Activated CD8-positive, alpha-beta T cell treated with anti-CD3 and anti-CD28 coated beads, Interleukin-2, amount 10 ng/mL, durations not matched to agents 7 days and 5 days (primary cell): ENCODE measurements around the gene ELP5. TPM values are rescaled to one million over a fixed set of nuclear protein-coding genes. Genes with fewer than 3 reads are reported as not detected.

Experiments
- ATAC-seq: fragments of 150-1000 bp; cut with Tn5 transposase; one replicate; pipeline ENCODE4 v1.10.0; 2021; ENCODE audit warnings: moderate library complexity
- CTCF ChIA-PET: fragments of 350-600 bp; sonication (Branson Sonifier 250); formaldehyde crosslinking; loops from one replicate; lab custom pipeline; 2021; ENCODE audit warnings: antibody characterized with exemption; lab: Charles Lee
- POLR2A ChIA-PET: fragments of 350-600 bp; sonication (Branson Sonifier 250); formaldehyde crosslinking; loops from one replicate; lab custom pipeline; 2021; ENCODE audit warnings: antibody characterized with exemption; lab: Charles Lee
- DNase-seq: peaks from one replicate; pipeline ENCODE4 v3.0.0-alpha.2; 2020
- H3K27ac Mint-ChIP-seq: one replicate; pipeline ENCODE4 v1.8.0; 2021; ENCODE audit warnings: mild to moderate bottlenecking, mixed read lengths
- H3K27me3 Mint-ChIP-seq: one replicate; pipeline ENCODE4 v1.8.0; 2021; ENCODE audit warnings: low read depth, mixed read lengths
- H3K36me3 Mint-ChIP-seq: one replicate; pipeline ENCODE4 v1.8.0; 2021; ENCODE audit warnings: low read depth, mixed read lengths
- H3K4me1 Mint-ChIP-seq: one replicate; pipeline ENCODE4 v1.8.0; 2021; ENCODE audit warnings: low read depth, mixed read lengths
- H3K4me3 Mint-ChIP-seq: one replicate; pipeline ENCODE4 v1.8.0; 2021; ENCODE audit warnings: mild to moderate bottlenecking, mixed read lengths
- H3K9me3 Mint-ChIP-seq: one replicate; pipeline ENCODE4 v1.8.0; 2022; ENCODE audit warnings: mixed read lengths; ENCODE audit not compliant: insufficient read depth
- total RNA-seq, 2 experiments: library from RNA; stranded (reverse); gene quantifications; one replicate each; pipeline ENCODE4 v1.2.3, GENCODE V29; 2021

ELP5 gene
- total RNA-seq, 2 experiments from 2014 or later, result 63.5 to 66.1 TPM

DNA sequence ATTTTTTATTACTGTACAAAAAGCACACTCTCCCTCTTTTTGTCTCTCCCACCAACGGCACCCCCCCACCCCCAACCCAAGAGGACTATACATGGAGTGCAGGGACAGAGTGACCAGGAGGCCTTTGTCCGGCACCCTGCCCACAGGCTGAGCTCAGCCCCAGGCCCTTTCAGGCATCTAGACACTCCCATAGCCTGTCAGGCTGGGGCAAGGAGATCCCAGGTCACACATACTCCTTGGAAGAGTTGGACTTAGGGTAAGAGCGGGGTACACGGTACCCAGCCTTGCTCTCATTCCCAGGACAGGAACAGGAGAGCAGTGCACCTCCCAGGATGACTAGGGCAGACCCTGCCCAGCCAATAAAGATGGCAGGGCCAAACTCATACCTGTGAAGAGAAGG lies 8.1 kb downstream of the ELP5 start:
- ATAC-seq (no peak), DNase-seq (no peak)
- CTCF ChIA-PET, result interaction anchor here (1.3 kb wide), 1 partner anchor 37 kb away, joined by 4 read pairs; no protein-coding TSS in a partner anchor
- Mint-ChIP-seq H3K36me3 (peaks cover 20% of the 10 kb centered on the region), H3K4me1 (peaks cover 33% of the 10 kb centered on the region), H3K27ac (no peak overlapping the region), H3K9me3 (no peaks in the 10 kb centered on the region), H3K4me3 (no peak overlapping the region), H3K27me3 (peaks cover 24% of the 10 kb centered on the region)
- POLR2A ChIA-PET, result interaction anchor here (0.7 kb wide), 2 partner anchors 17 to 265 kb away, joined by 3 read pairs; no protein-coding TSS in a partner anchor

- no peaks in the 10 kb centered on the region for H3K9me3 Mint-ChIP-seq
- ChIA-PET CTCF (interaction anchor here (0.6 to 1.3 kb wide), 2 partner anchors 36 to 354 kb away, joined by 3 to 4 read pairs; no protein-coding TSS in a partner anchor), POLR2A (interaction anchor here (0.7 to 1.0 kb wide), 3 partner anchors 17 to 265 kb away, joined by 3 read pairs; partner anchors contain the start of genes ACADVL and DLG4)
- peaks cover 33% of the 10 kb centered on the region for H3K4me1 Mint-ChIP-seq
- peak overlapping the region; percentile 52 for H3K4me3 Mint-ChIP-seq
- H3K27me3 Mint-ChIP-seq, result peaks cover 24% of the 10 kb centered on the region
- peak; percentile 47 for DNase-seq
- peaks cover 20% of the 10 kb centered on the region for H3K36me3 Mint-ChIP-seq
- ATAC-seq, result peak; percentile 62
- H3K27ac Mint-ChIP-seq, result no peak overlapping the region
Measured at GRCh38 chr17:7260651-7261378, 8.8 kb downstream of the ELP5 start.

DNA sequence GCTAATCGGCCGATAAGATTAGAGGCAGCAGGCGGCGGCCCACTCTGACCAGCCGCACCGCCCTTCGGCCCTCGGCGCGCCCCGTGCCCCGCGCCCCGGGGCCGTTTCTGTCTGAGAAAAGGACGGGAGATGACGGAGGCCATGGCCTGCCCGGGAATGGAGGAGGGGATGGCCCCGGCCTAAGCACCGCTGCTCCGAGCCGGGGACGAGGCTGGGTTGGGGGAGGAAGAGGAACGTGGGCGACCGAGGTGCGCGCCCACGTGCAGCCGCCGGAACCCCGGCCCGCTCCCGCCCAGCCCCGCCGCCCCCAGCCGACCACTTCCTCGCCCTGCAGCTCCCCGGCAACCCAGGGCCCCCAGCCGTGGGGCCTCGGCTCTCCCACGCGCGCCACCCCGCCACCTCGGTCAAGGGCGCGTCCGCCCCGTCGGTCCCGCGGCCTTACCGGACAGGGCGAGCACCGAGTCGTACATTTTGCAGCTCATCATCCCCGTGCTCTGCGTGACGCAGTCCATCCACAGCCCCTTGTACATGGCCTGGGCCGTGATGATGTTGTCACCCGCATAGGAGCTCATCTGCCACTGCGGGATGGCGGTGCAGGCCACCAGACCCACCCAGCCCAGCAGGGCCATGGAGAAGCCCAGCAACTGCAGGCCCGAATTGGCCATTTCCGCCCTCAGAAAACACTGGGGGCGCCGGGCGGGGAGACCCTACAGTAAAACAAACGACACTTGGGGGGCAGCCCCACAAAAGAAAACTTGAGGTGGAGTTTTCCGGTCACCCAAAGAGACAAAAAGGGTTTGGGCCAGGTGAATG lies 9.6 kb downstream of the ELP5 start:
- POLR2A ChIA-PET, result interaction anchor here (1.0 kb wide), 1 partner anchor 41 kb away, joined by 3 read pairs; the partner anchor contains the start of genes ACADVL and DLG4
- no peaks in the 10 kb centered on the region for H3K9me3 Mint-ChIP-seq
- H3K4me3 Mint-ChIP-seq, result peak overlapping the region; percentile 63
- DNase-seq, result peak; percentile 31
- CTCF ChIA-PET, result interaction anchor here (0.6 kb wide), 1 partner anchor 354 kb away, joined by 3 read pairs; no protein-coding TSS in a partner anchor
- peaks cover 29% of the 10 kb centered on the region for H3K4me1 Mint-ChIP-seq
- ATAC-seq, result peak; percentile 42
- peaks cover 16% of the 10 kb centered on the region for H3K36me3 Mint-ChIP-seq
- peak overlapping the region; percentile 61 for H3K27ac Mint-ChIP-seq
- H3K27me3 Mint-ChIP-seq, result peaks cover 24% of the 10 kb centered on the region

DNA sequence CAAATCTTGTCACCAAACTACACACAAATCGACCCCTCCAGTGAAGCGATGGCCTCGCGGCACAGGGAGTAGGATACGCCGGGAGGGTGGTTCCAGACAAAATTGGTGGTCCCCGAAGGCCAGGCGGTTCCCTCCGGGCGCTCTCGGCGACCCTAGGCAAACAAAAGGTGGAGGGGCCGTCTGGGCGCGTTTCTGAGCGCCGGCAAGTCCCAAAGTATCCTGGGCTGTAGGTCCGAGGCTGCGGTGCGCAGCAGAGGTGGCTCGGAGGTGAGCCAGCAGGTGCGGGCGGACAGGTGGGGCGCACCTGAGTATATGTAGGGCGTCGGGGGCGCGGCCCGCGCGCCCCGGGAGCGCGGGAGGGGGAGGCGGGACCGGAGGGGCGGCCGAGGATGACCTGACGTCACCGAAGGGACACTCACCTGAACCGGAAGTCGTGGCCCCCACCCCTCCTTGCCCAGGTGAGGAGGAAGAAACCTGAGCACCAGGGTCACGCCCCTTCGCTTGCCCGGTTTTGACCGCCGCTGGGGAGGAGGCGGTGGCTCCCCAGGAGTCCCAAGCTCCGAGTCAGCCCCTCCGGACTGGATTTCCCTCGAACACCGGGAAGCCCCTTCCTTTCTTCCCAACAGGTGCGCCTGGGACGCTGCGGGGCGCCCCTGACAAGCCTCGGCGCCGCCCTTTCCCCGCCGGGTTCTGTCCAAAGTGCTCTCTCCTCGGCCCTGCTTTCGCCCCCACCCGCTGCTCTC lies 10.3 kb downstream of the ELP5 start, which contains the start of gene CLDN7:
Gene CLDN7, minus strand, starts transcription at position 287 of the 743 bp plus-strand sequence. CDS start 435 bp downstream, outside the sequence.
- Mint-ChIP-seq H3K9me3 (no peaks in the 10 kb centered on the region), H3K27me3 (peaks cover 27% of the 10 kb centered on the region), H3K27ac (peak within 1 kb of the TSS; percentile 77), H3K4me3 (peak within 1 kb of the TSS; percentile 63), H3K36me3 (peaks cover 12% of the 10 kb centered on the region), H3K4me1 (peaks cover 26% of the 10 kb centered on the region)
- no peak for DNase-seq
- POLR2A ChIA-PET, result interaction anchor here (1.0 kb wide), 1 partner anchor 42 kb away, joined by 3 read pairs; the partner anchor contains the start of genes ACADVL and DLG4
- ATAC-seq, result no peak
- CTCF ChIA-PET, result no interaction called here

- Mint-ChIP-seq H3K9me3 (no peaks in the 10 kb centered on the region), H3K27me3 (peaks cover 27% of the 10 kb centered on the region), H3K27ac (peak overlapping the region; percentile 77), H3K36me3 (peaks cover 12% of the 10 kb centered on the region), H3K4me1 (peaks cover 26% of the 10 kb centered on the region), H3K4me3 (peak overlapping the region; percentile 54)
- POLR2A ChIA-PET, result interaction anchor here (0.6 kb wide), 2 partner anchors 50 to 221 kb away, joined by 3 to 5 read pairs; no protein-coding TSS in a partner anchor
- peak; percentile 16 for ATAC-seq
- peak; percentile 46 for DNase-seq
- CTCF ChIA-PET, result interaction anchor here (1.6 kb wide), 1 partner anchor 34 kb away, joined by 4 read pairs; no protein-coding TSS in a partner anchor
Measured at GRCh38 chr17:7262935-7263800, 11.2 kb downstream of the ELP5 start.

- Mint-ChIP-seq H3K9me3 (no peaks in the 10 kb centered on the region), H3K36me3 (peaks cover 8% of the 10 kb centered on the region)
Measured at GRCh38 chr17:7263801-7264078, 11.7 kb downstream of the ELP5 start.

GRCh38 chr17:7266784-7267183 lies 14.8 kb downstream of the ELP5 start:
- Mint-ChIP-seq H3K4me1 (peaks cover 20% of the 10 kb centered on the region), H3K9me3 (no peaks in the 10 kb centered on the region), H3K4me3 (no peak overlapping the region), H3K36me3 (no peaks in the 10 kb centered on the region), H3K27ac (no peak overlapping the region), H3K27me3 (peaks cover 31% of the 10 kb centered on the region)
- ChIA-PET CTCF (interaction anchor here (0.6 to 2.8 kb wide), 6 partner anchors 15 to 421 kb away, joined by 3 to 18 read pairs (median 3); partner anchors contain the start of genes NEURL4, SLC2A4 and TP53), POLR2A (interaction anchor here (0.6 to 1.2 kb wide), 2 partner anchors 28 to 169 kb away, joined by 3 read pairs; partner anchors contain the start of gene PHF23)
- DNase-seq, result no peak
- no peak for ATAC-seq

More at GRCh38 chr17:7263801-7264078, 11.7 kb downstream of the ELP5 start:
- Mint-ChIP-seq H3K4me3 (no peak overlapping the region), H3K27me3 (peaks cover 29% of the 10 kb centered on the region), H3K27ac (no peak overlapping the region), H3K4me1 (peaks cover 26% of the 10 kb centered on the region)
- ChIA-PET POLR2A (interaction anchor here (0.6 kb wide), 1 partner anchor 49 kb away, joined by 3 read pairs; no protein-coding TSS in a partner anchor), CTCF (interaction anchor here (1.6 kb wide), 1 partner anchor 33 kb away, joined by 4 read pairs; no protein-coding TSS in a partner anchor)
- no peak for ATAC-seq
- DNase-seq, result no peak

DNA sequence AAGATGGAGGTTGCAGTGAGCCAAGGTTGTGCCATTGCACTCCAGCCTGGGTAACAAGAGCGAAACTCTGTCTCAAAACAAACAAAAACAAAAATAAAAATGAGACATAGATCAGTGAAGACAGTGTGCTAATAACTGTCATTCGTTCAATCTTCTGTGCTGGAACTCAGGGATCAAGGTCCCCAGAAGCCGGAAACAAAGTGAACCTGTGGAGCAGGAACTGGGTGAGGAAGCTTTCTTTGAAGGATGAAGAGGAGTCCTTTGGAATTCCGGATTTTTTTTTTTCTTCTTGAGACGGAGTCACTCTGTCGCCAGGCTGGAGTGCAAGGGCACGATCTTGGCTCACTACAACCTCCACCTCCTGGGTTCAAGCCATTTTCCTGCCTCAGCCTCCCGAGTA lies 27.4 kb downstream of the ELP5 start:
- H3K4me1 Mint-ChIP-seq, result peaks cover 27% of the 10 kb centered on the region
- no peaks in the 10 kb centered on the region for H3K9me3 Mint-ChIP-seq
- ChIA-PET POLR2A (no interaction called here), CTCF (interaction anchor here (0.6 to 8.8 kb wide), 4 partner anchors 18 to 406 kb away, joined by 3 to 81 read pairs (median 3); no protein-coding TSS in a partner anchor)
- no peak overlapping the region for H3K4me3 Mint-ChIP-seq
- DNase-seq (no peak), ATAC-seq (no peak)
- H3K36me3 Mint-ChIP-seq, result no peaks in the 10 kb centered on the region
- no peak overlapping the region for H3K27ac Mint-ChIP-seq
- peaks cover 24% of the 10 kb centered on the region for H3K27me3 Mint-ChIP-seq

GRCh38 chr17:7280519-7281073 lies 28.6 kb downstream of the ELP5 start:
- Mint-ChIP-seq H3K27me3 (peaks cover 24% of the 10 kb centered on the region), H3K36me3 (no peaks in the 10 kb centered on the region), H3K27ac (peak overlapping the region; percentile 50), H3K4me3 (peak overlapping the region; percentile 73), H3K4me1 (peaks cover 27% of the 10 kb centered on the region), H3K9me3 (no peaks in the 10 kb centered on the region)
- ChIA-PET CTCF (interaction anchor here (0.6 to 8.8 kb wide), 14 partner anchors 11 to 328 kb away, joined by 3 to 81 read pairs (median 4); partner anchors contain the start of genes ACAP1, CTDNEP1, TMEM256 and TMEM95), POLR2A (interaction anchor here (1.4 kb wide), 1 partner anchor 28 kb away, joined by 5 read pairs; no protein-coding TSS in a partner anchor)
- DNase-seq (peak; percentile 90), ATAC-seq (peak; percentile 86)
